Osteoblast (primary cell): ENCODE data around the gene SIPA1L3. TPM values are rescaled to one million over a fixed set of nuclear protein-coding genes. Genes with fewer than 3 reads are reported as not detected.

Experiments used
- DNase-seq: peaks from one replicate; pipeline ENCODE4 v3.0.0; 2011; ENCODE audit warnings: low spot score, mixed read lengths; ENCODE audit not compliant: insufficient read length; ENCODE audit errors: missing footprints
- H2AFZ ChIP-seq: 2 replicates; pipeline ENCODE4 v1.6.0; 2011; ENCODE audit warnings: mild to moderate bottlenecking, low read length
- H3K27ac ChIP-seq: 2 replicates; pipeline ENCODE4 v1.5.1; 2011; ENCODE audit warnings: mild to moderate bottlenecking, low read depth, low read length, moderate library complexity
- H3K27me3 ChIP-seq: 2 replicates; pipeline ENCODE4 v1.6.0; 2012; ENCODE audit warnings: mild to moderate bottlenecking, control low read depth, inconsistent platforms, low read length, moderate library complexity; ENCODE audit not compliant: insufficient read depth
- H3K36me3 ChIP-seq: 2 replicates; pipeline ENCODE4 v1.5.1; 2011; ENCODE audit warnings: mild to moderate bottlenecking, low read length, control low read depth, moderate library complexity; ENCODE audit not compliant: insufficient read depth
- H3K4me1 ChIP-seq: 2 replicates; pipeline ENCODE4 v1.5.1; 2011; ENCODE audit warnings: mild to moderate bottlenecking, low read length, control low read depth, moderate library complexity; ENCODE audit not compliant: insufficient read depth
- H3K4me2 ChIP-seq: 2 replicates; pipeline ENCODE4 v1.6.0; 2011; ENCODE audit warnings: mild to moderate bottlenecking, low read length; ENCODE audit not compliant: insufficient read depth
- H3K4me3 ChIP-seq: fragments of 200-600 bp; sonication (generic); 3 replicates; pipeline ENCODE4 v1.5.1; 2012; ENCODE audit warnings: mild to moderate bottlenecking, low read length, inconsistent platforms; ENCODE audit not compliant: insufficient read depth
- H3K79me2 ChIP-seq: 2 replicates; pipeline ENCODE4 v1.6.0; 2012; ENCODE audit warnings: mild to moderate bottlenecking, low read length, control low read depth, inconsistent platforms; ENCODE audit not compliant: insufficient read depth
- H3K9me3 ChIP-seq: 2 replicates; pipeline ENCODE4 v1.5.1; 2011; ENCODE audit warnings: low read depth, low read length, control low read depth
- H4K20me1 ChIP-seq: 2 replicates; pipeline ENCODE4 v1.6.0; 2012; ENCODE audit warnings: mild to moderate bottlenecking, low read length, control low read depth; ENCODE audit not compliant: insufficient read depth
- CTCF ChIP-seq: IDR thresholded peaks from 2 replicates; pipeline ENCODE4 v1.5.1; 2011; ENCODE audit warnings: mild to moderate bottlenecking, low read depth, low read length, moderate library complexity; ENCODE audit errors: extremely low read depth
- total RNA-seq: library from RNA; depleted of rRNA; stranded (reverse); fragments of >200 nt; gene quantifications from 2 replicates; pipeline ENCODE4 v1.2.3, GENCODE V29; 2012

SIPA1L3 gene
- total RNA-seq, 1 donor = 17.4 TPM

- TF ChIP-seq CTCF = no peak
- Histone ChIP-seq H3K27me3 (no peaks in the 10 kb centered on the region), H3K4me3 (no peak overlapping the region), H3K4me2 (no peak overlapping the region), H3K4me1 (peaks cover 24% of the 10 kb centered on the region), H4K20me1 (peaks cover 6% of the 10 kb centered on the region), H2AFZ (no peak overlapping the region), H3K79me2 (peaks cover 93% of the 10 kb centered on the region), H3K36me3 (no peaks in the 10 kb centered on the region), H3K27ac (peak overlapping the region; percentile 36), H3K9me3 (no peaks in the 10 kb centered on the region)
- DNase-seq = no peak
Measured at GRCh38 chr19:37950471-37951175, 43.6 kb downstream of the SIPA1L3 start.

GRCh38 chr19:37951816-37952210 is 44.8 kb downstream of the SIPA1L3 start:
- Histone ChIP-seq H3K9me3 (no peaks in the 10 kb centered on the region), H3K4me3 (no peak overlapping the region), H3K27me3 (no peaks in the 10 kb centered on the region), H3K36me3 (no peaks in the 10 kb centered on the region), H3K79me2 (peaks cover 93% of the 10 kb centered on the region), H3K4me1 (peaks cover 24% of the 10 kb centered on the region), H4K20me1 (peaks cover 6% of the 10 kb centered on the region), H3K4me2 (no peak overlapping the region), H2AFZ (no peak overlapping the region), H3K27ac (no peak overlapping the region)
- TF ChIP-seq CTCF = no peak
- no peak for DNase-seq

GRCh38 chr19:37953171-37953917 is 46.3 kb downstream of the SIPA1L3 start:
- Histone ChIP-seq H3K4me1 (peaks cover 24% of the 10 kb centered on the region), H2AFZ (no peak overlapping the region), H3K36me3 (no peaks in the 10 kb centered on the region), H3K27me3 (no peaks in the 10 kb centered on the region), H3K79me2 (peaks cover 95% of the 10 kb centered on the region), H3K4me3 (no peak overlapping the region), H3K9me3 (no peaks in the 10 kb centered on the region), H3K4me2 (no peak overlapping the region), H4K20me1 (peaks cover 3% of the 10 kb centered on the region), H3K27ac (peak overlapping the region; percentile 83)
- DNase-seq = no peak
- TF ChIP-seq CTCF = no peak

GRCh38 chr19:37953918-37954303 is 46.9 kb downstream of the SIPA1L3 start:
- H3K27ac ChIP-seq = peak overlapping the region; percentile 83
- no peak overlapping the region for H3K4me3 ChIP-seq
- peaks cover 95% of the 10 kb centered on the region for H3K79me2 ChIP-seq
- H3K4me2 ChIP-seq = no peak overlapping the region
- H3K27me3 ChIP-seq = no peaks in the 10 kb centered on the region
- no peaks in the 10 kb centered on the region for H3K36me3 ChIP-seq
- H3K4me1 ChIP-seq = peaks cover 24% of the 10 kb centered on the region
- H4K20me1 ChIP-seq = peaks cover 3% of the 10 kb centered on the region
- H3K9me3 ChIP-seq = no peaks in the 10 kb centered on the region
- no peak for DNase-seq
- TF ChIP-seq CTCF = no peak
- no peak overlapping the region for H2AFZ ChIP-seq
